SH-SY5Y (cell line): ENCODE data around the gene ASTN1.

Experiments
- GATA2 ChIP-seq: IDR thresholded peaks from 2 replicates; pipeline ENCODE4 v1.6.1; 2011; ENCODE audit warnings: mild to moderate bottlenecking, low read depth, low read length
- GATA3 ChIP-seq: IDR thresholded peaks from 2 replicates; pipeline ENCODE4 v1.6.1; 2011; ENCODE audit warnings: low read depth, mild to moderate bottlenecking, low read length, moderate library complexity

Gene ASTN1

DNA sequence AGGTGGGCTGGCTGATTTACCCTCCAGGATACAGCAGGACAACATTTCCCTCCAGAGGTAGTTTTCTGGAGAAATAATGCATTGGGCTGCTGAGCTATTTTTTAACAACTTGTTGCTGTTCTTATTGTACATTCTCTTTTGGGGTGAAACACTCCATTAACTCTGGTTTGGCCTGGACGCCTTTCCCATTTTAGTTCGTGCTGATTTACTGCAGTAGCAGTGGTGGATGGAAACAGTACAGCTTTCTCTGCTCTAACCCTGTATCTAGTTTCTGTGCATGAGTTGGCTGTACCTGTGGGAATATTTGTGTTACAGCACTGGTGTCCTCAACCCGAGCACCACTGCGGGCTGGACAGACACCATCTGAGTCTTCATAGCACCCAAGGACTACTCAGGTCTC is 325.3 kb downstream of the ASTN1 start:
- no peak for TF ChIP-seq GATA3
- no peak for TF ChIP-seq GATA2

DNA sequence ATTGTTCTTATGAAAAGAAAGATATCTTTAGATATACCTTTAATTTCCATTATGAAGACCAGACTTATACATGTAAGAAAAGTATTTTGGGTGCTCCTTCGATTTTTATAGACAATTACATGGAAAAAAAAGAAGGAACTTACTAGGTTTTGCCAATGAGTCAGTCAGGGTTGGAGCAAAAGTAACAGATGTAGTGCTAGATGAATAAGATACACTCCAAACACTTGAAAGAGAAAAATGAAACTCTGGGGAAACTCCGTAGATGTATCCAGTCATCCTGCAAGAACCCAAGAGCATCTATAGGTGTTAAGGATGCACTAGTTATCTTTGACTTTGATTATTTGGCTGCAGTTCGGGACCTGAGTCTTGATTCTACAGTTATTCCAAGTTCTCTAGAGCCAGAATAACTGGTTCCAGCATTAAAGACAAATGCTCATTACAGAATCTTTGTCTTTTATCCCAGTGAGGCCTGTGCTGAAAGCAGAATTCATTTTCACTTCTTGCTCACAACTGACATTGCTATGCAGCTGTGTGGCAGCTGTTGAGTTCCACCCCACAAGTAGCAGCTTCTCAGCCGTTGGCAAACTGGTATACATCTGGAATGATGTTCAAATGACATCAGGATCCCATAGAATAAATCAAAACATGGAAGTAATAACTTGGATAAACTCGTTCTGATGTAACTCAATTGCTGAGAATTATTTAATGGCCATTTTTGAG is 326.1 kb downstream of the ASTN1 start:
- no peak for TF ChIP-seq GATA3
- no peak for TF ChIP-seq GATA2

DNA sequence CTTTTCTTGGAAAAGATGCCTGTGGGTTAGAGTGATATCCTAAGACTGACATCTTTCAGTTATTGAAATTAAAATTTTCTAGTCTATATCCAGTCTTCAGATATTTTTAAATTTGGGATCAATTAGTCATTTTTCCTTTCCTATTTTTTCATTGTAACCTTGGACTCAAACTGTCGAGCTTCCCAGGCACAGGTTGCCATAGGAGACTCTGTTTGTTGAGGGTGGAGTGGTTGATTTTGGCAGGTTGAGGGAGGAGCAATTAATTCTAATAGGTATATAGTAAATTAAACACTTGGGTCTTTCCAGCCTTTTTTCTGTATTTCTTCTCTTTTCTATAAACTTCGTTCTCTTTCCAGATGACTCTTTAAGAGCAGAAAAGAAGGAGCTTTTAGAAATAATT is 326.8 kb downstream of the ASTN1 start:
- no peak for TF ChIP-seq GATA3
- no peak for TF ChIP-seq GATA2

DNA sequence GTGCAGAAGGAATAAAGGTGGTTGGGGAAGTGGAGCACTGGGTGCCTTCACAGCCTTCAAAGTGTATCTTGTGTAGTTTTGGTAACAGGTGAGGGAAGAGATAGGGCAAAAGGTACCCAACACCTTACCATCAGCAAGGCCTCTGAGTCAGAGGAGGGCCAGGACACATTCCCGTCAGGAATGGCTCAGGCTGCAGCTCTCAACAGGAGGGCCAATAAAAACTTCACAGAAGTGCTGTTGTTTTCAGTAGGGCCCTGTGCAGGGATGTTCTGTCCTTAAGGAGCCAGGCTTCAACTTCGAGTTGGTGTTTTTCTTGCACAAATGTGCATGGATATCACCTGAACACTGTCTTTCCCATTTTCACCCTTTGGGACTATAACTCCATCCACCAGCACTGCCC is 333.4 kb downstream of the ASTN1 start:
- no peak for TF ChIP-seq GATA3
- no peak for TF ChIP-seq GATA2

DNA sequence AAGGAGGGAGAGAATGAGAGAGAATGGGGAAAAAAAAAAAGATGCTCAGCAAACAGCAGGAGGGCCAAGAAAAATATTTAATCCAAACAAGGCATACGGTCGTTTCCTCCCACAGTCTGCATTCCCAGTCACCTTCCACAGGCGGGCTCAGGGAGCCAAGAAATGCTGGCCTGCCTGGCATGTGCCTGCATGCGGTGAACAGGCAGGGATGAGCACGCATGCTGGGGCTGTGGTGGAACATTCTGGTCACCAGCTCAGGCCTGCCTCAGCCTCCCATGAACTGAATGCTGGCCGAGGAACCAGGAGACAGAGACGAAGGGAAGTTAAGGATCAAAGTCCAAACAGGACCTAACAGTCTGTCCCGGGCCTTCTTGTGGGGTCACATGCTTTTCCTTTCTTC is 335.3 kb downstream of the ASTN1 start:
- TF ChIP-seq GATA3 (no peak), GATA2 (no peak)

DNA sequence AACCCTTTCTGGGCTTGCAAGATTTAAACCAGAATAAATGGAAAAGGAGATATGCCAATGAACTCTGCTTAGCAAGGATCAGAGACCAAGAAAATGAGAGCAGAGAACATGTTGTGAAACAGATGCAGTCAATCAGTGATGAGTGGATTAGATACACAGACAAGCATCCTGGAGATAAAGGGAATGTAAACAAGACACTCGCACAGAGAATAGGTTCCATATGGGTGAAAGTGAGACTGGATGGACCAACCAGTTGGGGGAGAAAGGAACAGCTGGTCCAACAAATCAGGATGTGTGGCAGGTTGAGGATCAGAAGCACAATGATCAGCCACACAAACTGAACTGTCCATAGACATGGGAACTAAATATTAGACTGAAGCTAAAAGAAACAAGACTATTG is 338.2 kb downstream of the ASTN1 start:
- TF ChIP-seq GATA2: peak; percentile 96
- TF ChIP-seq GATA3: peak; percentile 94

DNA sequence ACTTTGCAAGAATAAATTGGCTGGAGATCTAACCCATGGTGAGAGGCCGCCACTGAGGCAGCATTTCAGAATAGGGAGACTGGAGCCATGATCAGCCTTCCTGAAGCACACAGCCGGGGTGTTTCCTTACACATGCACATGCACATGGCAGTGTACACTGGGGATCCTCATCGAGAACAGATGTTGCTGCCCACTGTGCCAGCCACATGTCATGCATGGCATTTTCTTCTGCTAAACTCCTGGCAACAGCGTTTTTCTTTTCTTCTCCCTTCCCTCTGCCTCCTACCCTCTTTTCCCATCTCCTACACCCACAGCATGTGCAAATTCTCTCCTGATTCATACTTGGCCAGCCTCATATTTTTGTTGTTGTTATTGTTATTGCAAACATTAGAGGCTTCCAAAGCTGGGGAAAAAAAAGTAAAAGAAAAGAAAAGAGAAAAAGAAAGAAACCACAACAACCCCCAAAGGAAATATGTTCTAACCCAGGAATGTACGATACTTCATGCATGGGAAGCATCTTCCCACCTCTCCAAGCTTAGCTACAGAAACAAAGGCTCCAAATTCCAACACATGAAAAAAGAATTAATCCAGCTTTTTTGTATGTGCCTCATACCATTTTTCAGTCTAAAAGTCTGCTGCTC is 344.0 kb downstream of the ASTN1 start:
- TF ChIP-seq GATA2: no peak
- no peak for TF ChIP-seq GATA3

DNA sequence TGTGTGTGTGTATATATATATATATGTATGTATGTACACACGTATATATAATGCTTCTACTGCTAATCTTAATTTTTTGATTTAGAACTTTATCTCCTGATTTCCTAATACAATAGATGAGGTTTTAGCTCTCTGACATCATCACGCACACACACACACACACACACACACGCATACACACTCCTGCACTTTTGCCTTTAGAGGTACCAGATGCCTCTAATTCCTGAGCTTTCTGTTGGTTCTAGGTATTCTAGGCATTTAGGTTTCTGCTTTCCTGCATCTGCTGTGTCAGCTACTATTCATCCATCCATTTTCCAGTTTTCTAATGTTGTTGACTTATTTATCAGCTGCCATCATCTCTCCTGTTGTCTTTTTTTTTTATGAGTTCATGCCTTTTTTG is 348.3 kb downstream of the ASTN1 start:
- TF ChIP-seq GATA3: no peak
- TF ChIP-seq GATA2: no peak

DNA sequence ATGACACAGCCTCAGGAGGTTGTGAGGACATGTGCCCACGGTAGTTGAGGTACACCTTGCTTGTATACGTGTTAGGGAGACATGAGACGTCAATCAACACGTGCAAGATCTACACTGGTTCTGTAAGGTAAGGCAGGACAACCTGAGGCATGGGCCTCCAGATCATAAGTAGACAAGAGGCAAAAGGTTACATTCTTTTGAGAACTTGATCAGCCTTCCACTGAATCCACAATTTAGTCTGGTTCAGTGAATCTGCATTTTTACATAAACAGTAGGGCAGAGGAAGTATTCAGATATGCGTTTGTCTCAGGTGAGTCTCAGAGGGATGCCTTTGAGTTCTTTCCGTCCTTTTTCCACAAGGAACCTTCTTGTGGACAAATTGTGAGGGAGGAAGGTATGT is 348.9 kb downstream of the ASTN1 start:
- TF ChIP-seq GATA2 (no peak), GATA3 (no peak)

DNA sequence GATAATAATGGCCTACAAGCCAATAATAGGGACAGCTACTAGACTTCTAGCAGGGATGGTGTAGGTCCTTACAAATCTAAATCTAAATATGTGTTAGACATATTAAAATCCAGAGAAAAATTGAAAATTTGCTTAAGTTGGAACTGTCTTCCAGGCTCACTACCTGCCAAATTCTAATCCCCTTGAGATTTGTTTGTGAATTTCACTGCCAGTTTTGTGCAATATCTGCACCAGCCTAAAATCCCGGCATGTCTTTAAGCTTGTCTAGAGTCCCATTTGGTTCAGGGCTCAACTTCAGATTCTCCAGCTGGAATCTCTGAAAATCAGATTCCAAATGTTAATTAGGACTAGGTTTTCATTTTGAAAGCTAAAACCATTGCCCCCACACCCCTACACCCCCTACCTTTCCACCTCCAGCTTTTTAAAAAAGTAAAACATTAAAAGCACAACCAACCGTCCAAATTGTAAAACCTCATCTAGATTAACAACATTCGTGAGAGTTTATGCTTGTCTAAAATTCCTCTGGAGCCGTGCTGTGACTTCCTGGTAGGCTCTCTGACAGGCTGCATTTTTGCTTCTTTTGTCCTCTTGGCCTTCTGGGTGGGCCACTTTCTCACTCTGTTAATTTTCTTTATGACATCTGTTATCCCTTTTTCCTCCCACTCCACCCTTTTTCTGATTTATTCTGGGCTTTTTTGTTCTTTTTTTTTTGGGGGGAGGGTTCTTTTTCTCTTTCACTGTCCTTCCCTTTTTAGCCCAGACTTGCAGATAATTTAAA is 352.8 kb downstream of the ASTN1 start:
- no peak for TF ChIP-seq GATA2

DNA sequence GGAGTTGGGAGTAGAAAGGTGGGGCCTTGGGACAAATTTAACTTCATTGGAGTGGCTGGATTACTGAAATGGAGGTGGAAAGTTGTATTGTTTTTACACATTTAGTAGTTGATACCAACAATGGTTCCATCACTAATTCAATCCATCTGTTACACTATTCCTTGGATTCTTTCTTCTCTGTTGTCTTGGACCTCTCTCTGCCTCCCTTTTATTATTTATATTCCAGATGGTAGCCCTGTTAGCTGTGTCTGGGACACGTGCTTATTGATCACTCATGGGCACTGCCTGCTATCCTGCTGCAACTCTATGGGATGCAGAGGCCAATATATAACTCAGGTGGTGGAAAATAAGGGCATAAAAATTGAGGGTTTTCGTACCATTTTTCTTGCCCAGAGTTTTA is 355.2 kb downstream of the ASTN1 start:
- TF ChIP-seq GATA2: no peak
